ENCODE measurements around the gene KIF16B.

KIF16B gene

GRCh38 chr20:16346956-16347355, 226.3 kb downstream of the KIF16B start:
- no peak for FAIRE-seq

GRCh38 chr20:16337707-16338106, 235.5 kb downstream of the KIF16B start:
- no peak for FAIRE-seq

GRCh38 chr20:16327606-16328005, 245.6 kb downstream of the KIF16B start:
- no peak for FAIRE-seq

- FAIRE-seq = no peak
Measured at GRCh38 chr20:16321291-16321690, 252.0 kb downstream of the KIF16B start.

GRCh38 chr20:16317445-16318362, 255.5 kb downstream of the KIF16B start:
- no peak for FAIRE-seq

- no peak for FAIRE-seq
Measured at GRCh38 chr20:16316513-16316912, 256.7 kb downstream of the KIF16B start.

GRCh38 chr20:16314748-16315159, 258.5 kb downstream of the KIF16B start:
- no peak for FAIRE-seq

GRCh38 chr20:16314320-16314719, 258.9 kb downstream of the KIF16B start:
- FAIRE-seq = no peak

- FAIRE-seq = no peak
Measured at GRCh38 chr20:16313917-16314316, 259.3 kb downstream of the KIF16B start.

GRCh38 chr20:16312998-16313397, 260.2 kb downstream of the KIF16B start:
- FAIRE-seq = no peak

- no peak for FAIRE-seq
Measured at GRCh38 chr20:16311756-16312155, 261.5 kb downstream of the KIF16B start.

GRCh38 chr20:16308754-16309153, 264.5 kb downstream of the KIF16B start:
- FAIRE-seq = no peak

GRCh38 chr20:16302818-16303217, 270.4 kb downstream of the KIF16B start:
- no peak for FAIRE-seq

- FAIRE-seq = no peak
Measured at GRCh38 chr20:16301986-16302385, 271.3 kb downstream of the KIF16B start.

GRCh38 chr20:16299897-16300296, 273.4 kb downstream of the KIF16B start:
- no peak for FAIRE-seq

GRCh38 chr20:16296931-16297330, 276.3 kb downstream of the KIF16B start:
- no peak for FAIRE-seq

GRCh38 chr20:16295534-16295933, 277.7 kb downstream of the KIF16B start:
- no peak for FAIRE-seq

- no peak for FAIRE-seq
Measured at GRCh38 chr20:16293590-16293989, 279.7 kb downstream of the KIF16B start.

- FAIRE-seq = no peak
Measured at GRCh38 chr20:16292226-16292880, 280.9 kb downstream of the KIF16B start.

- FAIRE-seq = no peak
Measured at GRCh38 chr20:16290358-16290757, 282.9 kb downstream of the KIF16B start.

GRCh38 chr20:16287776-16288175, 285.5 kb downstream of the KIF16B start:
- FAIRE-seq = no peak

GRCh38 chr20:16286601-16287000, 286.6 kb downstream of the KIF16B start:
- no peak for FAIRE-seq

- no peak for FAIRE-seq
Measured at GRCh38 chr20:16284385-16285100, 288.7 kb downstream of the KIF16B start.

- FAIRE-seq = no peak
Measured at GRCh38 chr20:16283978-16284377, 289.3 kb downstream of the KIF16B start.
